AG04450 (cell line): Measurements from ENCODE around the gene DNAJB4. TPM values are rescaled to one million over a fixed set of nuclear protein-coding genes. Genes with fewer than 3 reads are reported as not detected.
A peak's percentile ranks its signal among the peaks of the same experiment; 100 is the strongest.

Experiments used
- CTCF ChIA-PET: fragments of 300-600, 350-600 bp; formaldehyde crosslinking; extraction: SDS; loops from one replicate; lab custom pipeline; 2022; ENCODE audit warnings: antibody characterized with exemption, inconsistent platforms; lab: Charles Lee
- POLR2A ChIA-PET: fragments of 350-600 bp; formaldehyde crosslinking; extraction: SDS; loops from one replicate; lab custom pipeline; 2021; ENCODE audit warnings: antibody characterized with exemption, inconsistent platforms; lab: Yijun Ruan, JAX
- DNase-seq: peaks from one replicate; pipeline ENCODE4 v3.0.0-alpha.2; 2011; ENCODE audit warnings: low read depth, low spot score
- H3K27ac ChIP-seq: one replicate; pipeline ENCODE4 v1.5.1; 2012; ENCODE audit warnings: low read depth, low read length, control low read depth
- H3K27me3 ChIP-seq: one replicate; pipeline ENCODE4 v1.6.0; 2012; ENCODE audit warnings: low read length; ENCODE audit not compliant: control insufficient read depth, insufficient read depth
- H3K4me3 ChIP-seq: 2 replicates; pipeline ENCODE4 v1.5.1; 2011; ENCODE audit warnings: mild to moderate bottlenecking, low read depth, low read length, control low read depth
- H3K9me3 ChIP-seq: 2 replicates; pipeline ENCODE4 v1.5.1; 2012; ENCODE audit warnings: low read length; ENCODE audit not compliant: control insufficient read depth, insufficient read depth
- polyA plus RNA-seq: library from polyadenylated mRNA; depleted of rRNA; stranded (reverse); fragments of >200 nt; gene quantifications from 2 replicates; pipeline ENCODE4 v1.2.3, GENCODE V29; 2011
- TF ChIP-seq, protein P1 (sequence below): IDR thresholded peaks from 2 replicates; pipeline ENCODE4 v1.5.1; 2011; ENCODE audit warnings: low read depth, low read length, control low read depth, inconsistent platforms

DNAJB4 gene
- polyA plus RNA-seq, 1 experiment = 51.6 TPM

DNA sequence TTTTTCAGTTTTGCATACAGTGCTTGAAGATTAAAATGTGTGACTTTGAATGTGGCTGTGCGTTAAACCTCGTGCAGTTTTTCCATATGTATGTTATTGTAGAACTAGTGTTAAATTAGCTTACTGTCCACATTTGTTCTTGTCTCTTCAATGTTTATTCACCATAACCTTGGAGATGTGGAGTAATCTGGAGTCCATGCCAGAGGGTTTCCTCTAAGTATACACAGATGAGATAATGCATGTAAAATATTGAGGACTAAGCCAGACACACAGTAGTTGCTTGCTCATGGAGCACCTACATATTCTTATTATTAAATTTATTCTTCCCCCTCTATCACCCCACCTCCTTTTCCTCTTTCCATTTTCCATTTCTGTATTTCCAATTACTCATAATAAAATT is 33.3 kb downstream of the DNAJB4 start:
- no peaks in the 10 kb centered on the region for H3K27me3 ChIP-seq
- H3K27ac ChIP-seq = no peak overlapping the region
- H3K4me3 ChIP-seq = no peak overlapping the region
- TF ChIP-seq, protein P1, sequence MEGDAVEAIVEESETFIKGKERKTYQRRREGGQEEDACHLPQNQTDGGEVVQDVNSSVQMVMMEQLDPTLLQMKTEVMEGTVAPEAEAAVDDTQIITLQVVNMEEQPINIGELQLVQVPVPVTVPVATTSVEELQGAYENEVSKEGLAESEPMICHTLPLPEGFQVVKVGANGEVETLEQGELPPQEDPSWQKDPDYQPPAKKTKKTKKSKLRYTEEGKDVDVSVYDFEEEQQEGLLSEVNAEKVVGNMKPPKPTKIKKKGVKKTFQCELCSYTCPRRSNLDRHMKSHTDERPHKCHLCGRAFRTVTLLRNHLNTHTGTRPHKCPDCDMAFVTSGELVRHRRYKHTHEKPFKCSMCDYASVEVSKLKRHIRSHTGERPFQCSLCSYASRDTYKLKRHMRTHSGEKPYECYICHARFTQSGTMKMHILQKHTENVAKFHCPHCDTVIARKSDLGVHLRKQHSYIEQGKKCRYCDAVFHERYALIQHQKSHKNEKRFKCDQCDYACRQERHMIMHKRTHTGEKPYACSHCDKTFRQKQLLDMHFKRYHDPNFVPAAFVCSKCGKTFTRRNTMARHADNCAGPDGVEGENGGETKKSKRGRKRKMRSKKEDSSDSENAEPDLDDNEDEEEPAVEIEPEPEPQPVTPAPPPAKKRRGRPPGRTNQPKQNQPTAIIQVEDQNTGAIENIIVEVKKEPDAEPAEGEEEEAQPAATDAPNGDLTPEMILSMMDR = no peak
- ChIA-PET CTCF (interaction anchor here (0.6 to 1.9 kb wide), 2 partner anchors 8 to 77 kb away, joined by 4 to 6 read pairs; no protein-coding TSS in a partner anchor), POLR2A (interaction anchor here (2.1 kb wide), 1 partner anchor 33 kb away, joined by 8 read pairs; the partner anchor contains the start of gene DNAJB4)
- H3K9me3 ChIP-seq = no peaks in the 10 kb centered on the region
- DNase-seq = peak; percentile 32

DNA sequence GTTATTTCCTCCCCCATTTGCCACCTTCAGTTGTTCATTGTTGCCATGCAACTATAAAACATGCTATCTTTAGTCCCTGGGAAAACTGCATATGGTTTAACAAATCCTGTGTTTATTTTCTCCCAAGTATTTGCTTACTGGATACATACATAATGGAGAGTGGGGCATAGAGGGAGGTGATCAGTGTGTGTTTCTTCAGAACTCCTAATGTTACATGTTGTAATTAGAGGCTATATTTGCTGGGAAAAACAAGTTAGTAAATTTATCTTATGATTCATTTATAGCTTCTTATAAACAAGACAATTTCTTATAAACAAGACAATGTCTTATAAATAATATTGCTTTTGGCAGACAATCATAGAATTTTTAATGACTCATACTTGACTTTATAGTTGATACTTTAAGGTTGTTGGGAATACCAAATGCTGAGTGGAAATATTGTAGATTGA is 33.8 kb downstream of the DNAJB4 start:
- TF ChIP-seq, protein P1 = no peak
- no peaks in the 10 kb centered on the region for H3K9me3 ChIP-seq
- no peaks in the 10 kb centered on the region for H3K27me3 ChIP-seq
- no peak overlapping the region for H3K4me3 ChIP-seq
- H3K27ac ChIP-seq = no peak overlapping the region
- peak; percentile 34 for DNase-seq
- POLR2A ChIA-PET = interaction anchor here (2.1 kb wide), 1 partner anchor 34 kb away, joined by 8 read pairs; the partner anchor contains the start of gene DNAJB4
- CTCF ChIA-PET = interaction anchor here (0.6 kb wide), 1 partner anchor 8 kb away, joined by 4 read pairs; no protein-coding TSS in a partner anchor

DNA sequence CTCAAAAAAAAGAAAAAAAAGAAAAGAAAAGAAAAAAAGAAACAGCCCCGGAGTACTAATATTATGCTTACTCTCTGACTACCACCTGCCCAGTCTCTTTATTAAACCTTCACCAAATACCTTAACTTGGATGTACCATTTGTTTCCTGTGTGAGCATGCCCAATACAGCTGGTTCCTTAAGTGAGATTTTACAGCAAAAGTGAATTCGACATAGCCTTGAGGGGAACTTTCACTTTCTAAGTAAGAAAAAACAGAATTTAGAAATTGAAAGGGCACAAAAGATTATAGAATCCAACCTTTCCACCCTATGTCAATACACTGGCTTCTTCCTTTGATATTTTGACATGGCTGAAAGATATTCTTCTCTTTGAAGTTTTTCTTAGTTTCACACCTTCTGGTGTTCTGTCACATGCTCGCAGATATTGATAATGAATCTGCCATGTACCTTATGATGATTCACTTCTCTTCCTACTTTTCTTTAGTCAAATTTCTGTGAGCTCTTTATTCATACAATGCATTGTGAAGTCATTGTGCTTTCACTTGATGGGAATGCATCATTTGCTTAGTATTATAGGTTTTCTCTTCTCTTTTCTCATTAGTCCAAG is 35.8 kb downstream of the DNAJB4 start:
- Histone ChIP-seq H3K9me3 (no peaks in the 10 kb centered on the region), H3K27ac (no peak overlapping the region), H3K27me3 (peaks cover 8% of the 10 kb centered on the region), H3K4me3 (no peak overlapping the region)
- CTCF ChIA-PET = no interaction called here
- no peak for DNase-seq
- POLR2A ChIA-PET = no interaction called here
- TF ChIP-seq, protein P1 = no peak

DNA sequence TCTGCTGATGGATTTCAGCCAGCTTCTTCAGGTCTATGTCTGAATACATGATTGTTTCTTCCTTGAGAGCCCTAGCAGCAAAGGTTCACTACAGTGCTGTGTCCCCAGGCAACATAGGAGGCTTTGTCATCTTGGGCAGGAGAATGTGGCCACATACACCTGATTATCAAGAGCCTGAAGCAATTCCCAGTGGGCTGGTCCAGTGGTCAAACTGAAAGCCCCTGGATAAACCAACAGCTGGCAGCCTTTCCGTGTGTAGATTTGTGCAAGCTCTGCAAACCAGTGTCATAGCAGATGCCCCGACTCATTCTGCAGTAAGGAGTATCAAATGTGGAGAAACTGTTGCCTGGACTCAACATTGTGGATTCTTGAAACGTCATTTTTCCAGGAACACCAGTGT is 38.7 kb downstream of the DNAJB4 start:
- ChIA-PET POLR2A (interaction anchor here (0.6 to 1.5 kb wide), 2 partner anchors 39 to 89 kb away, joined by 3 to 4 read pairs; partner anchors contain the start of gene DNAJB4), CTCF (no interaction called here)
- H3K27me3 ChIP-seq = peaks cover 12% of the 10 kb centered on the region
- no peak overlapping the region for H3K4me3 ChIP-seq
- no peaks in the 10 kb centered on the region for H3K9me3 ChIP-seq
- TF ChIP-seq, protein P1 = no peak
- no peak for DNase-seq
- H3K27ac ChIP-seq = no peak overlapping the region

DNA sequence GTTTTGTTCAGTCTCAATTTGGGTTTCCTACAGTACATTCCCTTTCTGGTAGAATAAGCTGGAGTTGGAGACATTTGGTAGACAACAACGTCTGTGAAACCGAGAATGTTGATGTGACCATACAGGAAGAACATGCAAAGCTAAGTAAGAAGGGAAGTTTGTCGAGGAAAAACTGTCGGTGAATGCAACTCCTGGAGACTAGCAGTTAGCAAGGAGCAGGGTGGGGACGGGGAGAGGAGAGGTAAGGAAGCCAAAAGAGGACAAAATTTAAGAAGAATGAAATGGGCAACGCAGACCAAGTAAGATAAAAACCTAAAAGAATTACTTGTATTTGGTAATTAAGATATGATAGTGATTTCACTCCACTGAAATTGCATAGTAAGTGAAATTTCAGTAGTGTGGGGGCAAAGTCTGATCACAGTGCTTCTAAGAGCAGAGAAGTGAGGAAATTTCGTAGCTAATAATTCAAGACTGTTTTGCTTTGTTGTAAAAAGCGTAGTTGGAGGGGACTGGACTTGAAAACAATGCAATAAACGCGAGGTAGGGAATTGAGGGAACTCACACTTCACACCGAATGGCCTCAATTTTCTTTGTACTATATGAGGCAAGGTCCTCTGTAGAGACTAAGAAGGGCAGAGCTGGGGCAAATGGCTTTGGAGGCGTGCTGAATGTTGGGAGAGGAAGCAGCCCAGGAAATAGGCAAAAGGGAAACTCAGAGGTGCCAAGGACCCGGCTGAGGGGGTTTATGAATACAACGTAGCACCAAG is 40.2 kb downstream of the DNAJB4 start:
- POLR2A ChIA-PET = no interaction called here
- H3K4me3 ChIP-seq = no peak overlapping the region

More for the DNA sequence above, 40.2 kb downstream of the DNAJB4 start:
- Histone ChIP-seq H3K27me3 (peaks cover 12% of the 10 kb centered on the region), H3K27ac (no peak overlapping the region), H3K9me3 (no peaks in the 10 kb centered on the region)
- no peak for DNase-seq
- CTCF ChIA-PET = no interaction called here
- TF ChIP-seq, protein P1 = no peak
